COLO668 (cell line): ENCODE data around the gene PRR29.
"Not testable (repeated sequence)": the region's sequence is repeated elsewhere in the genome, so short reads cannot be mapped to it uniquely, and the experiment has no call there.

ENCODE experiments used
- DNase-seq: peaks from one replicate; lab custom pipeline; 2025; ENCODE audit not compliant: unreplicated experiment; lab: John Stamatoyannopoulos, UW

Gene PRR29

GRCh38 chr17:63973930-63974593 lies 24.1 kb upstream of the PRR29 start:
- DNase-seq: peak; percentile 34

- DNase-seq: no peak
Observed at GRCh38 chr17:63974594-63975192, 23.5 kb upstream of the PRR29 start.

DNA sequence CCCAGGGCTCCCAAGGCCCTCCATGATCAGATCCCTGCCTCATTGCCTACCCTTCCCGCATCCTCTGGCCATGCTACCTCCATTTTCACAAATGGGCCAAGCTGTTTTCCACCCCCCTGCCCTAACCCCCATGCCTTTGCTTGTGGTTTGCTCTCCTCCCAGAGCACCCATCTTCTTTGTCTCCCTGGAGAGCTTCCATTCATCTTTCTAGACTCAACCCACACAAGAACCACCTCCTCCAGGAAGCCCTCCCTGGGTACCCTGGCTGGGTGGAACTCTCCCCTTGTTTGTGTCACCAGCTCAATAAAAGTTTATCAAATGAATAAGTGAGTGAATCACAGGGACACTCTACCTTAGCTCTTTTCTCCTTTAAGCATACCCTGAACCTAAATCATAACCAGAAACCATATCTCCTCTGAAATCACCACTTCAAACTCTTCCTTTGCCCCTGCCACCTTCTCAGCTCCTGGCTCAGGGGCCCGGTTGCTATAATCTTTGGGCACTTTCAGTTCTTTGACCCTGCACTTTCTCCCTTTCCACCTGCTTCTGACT lies 22.5 kb upstream of the PRR29 start:
- no peak for DNase-seq

DNA sequence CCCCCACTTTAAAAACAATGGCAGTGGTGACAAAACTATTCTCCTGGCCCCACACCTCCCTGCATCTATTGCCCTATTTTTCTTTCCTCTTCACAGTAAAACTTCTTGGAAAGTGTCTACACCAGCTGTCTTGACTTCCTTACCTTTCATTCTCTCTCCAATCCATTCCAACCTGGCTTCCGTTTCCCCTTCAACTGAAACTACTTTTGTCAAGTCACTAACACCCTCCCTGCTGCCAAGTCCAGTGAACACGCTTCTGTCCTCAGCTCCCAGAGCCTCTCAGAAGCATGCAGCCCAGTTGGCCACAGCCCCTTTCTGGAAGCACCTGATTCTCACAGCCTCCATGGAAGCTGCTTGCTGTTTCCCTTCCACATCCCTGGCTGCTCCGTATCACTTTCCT lies 21.4 kb upstream of the PRR29 start:
- no peak for DNase-seq

DNA sequence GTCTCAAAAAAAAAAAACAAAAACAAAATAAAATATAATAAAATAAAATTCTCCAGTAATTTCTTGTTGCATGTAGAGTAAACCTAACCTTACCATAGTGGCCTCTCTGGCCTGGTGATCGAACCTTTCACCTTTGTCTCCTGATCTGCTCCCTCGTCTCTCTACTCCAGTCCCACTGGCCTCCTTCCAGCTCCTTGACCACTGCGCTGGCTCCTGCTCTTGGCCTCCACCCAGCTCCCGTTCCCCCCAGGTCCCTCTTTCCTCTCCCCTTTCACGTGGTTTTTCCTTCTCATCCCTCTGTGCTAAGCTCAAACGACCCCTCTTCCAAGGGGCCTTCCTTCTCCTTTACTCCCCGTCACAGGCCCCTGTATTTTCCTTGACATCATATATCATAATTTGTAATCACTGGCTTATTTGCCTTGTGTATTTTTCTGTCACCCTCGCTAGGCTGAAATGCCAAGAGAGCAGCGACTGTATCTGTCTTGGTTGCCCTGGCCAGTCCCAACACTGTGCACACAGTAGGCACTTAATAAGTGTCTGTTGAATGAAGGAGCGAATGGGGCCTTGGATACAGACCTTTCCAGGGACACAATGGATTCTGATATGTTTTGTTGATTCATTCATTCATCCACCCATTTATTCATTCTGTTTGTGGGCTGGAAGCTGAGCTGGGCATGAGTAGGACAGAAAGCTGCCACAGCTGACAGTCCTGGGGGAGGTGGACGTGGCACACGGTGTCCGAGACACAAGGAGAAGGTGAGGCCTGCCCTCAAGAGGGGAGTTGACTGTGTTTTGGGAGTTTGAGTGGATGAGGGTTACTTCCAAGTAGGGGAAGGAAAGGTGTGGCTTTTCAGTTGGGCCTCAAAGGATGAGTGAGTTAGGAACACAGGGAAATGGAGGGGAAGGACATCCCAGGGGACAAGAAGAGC lies 19.6 kb upstream of the PRR29 start:
- DNase-seq: no peak

GRCh38 chr17:63982641-63983040 lies 15.5 kb upstream of the PRR29 start:
- DNase-seq: not testable (repeated sequence)

DNA sequence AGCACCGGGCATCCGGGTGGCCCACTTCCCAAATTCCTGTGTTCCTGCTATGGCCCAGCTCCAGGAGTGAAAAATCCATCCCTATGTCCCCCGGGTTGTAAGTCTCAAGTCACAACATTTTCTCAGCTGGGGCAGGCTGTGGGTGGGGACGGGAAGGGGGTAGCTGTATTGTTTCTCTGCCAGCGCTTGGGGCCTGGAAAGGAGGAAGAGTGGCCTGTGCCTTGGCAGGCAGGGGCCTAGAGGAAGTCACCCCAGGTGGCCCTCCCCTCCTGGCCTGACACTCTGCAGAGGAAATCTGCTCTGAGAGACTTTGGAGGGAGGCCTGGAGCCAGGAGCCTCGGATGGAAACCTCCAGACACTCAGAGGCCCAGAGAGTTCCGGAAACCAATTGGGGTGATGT lies 14.8 kb upstream of the PRR29 start:
- no peak for DNase-seq

DNA sequence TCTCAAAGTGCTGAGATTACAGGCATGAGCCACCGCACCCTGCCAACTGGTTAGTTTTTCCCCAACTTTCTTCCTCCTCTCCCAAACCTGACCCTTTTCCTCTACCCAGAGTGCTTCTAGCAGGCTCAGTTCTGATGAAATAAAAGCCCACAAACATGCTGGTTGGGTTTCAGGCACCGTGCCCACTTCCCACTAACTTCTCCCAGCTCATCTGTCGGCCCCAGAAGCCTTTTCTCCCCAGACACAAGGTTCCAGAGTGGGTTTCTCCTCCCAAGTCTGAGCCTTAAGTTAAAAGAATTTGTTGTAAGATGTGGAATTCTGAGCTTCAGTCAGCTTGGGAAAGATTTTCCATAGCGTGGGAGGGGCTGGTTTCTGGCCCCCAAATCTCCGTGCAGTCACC lies 13.9 kb upstream of the PRR29 start:
- no peak for DNase-seq

GRCh38 chr17:63984651-63985386 lies 13.3 kb upstream of the PRR29 start:
- peak; percentile 5 for DNase-seq

DNA sequence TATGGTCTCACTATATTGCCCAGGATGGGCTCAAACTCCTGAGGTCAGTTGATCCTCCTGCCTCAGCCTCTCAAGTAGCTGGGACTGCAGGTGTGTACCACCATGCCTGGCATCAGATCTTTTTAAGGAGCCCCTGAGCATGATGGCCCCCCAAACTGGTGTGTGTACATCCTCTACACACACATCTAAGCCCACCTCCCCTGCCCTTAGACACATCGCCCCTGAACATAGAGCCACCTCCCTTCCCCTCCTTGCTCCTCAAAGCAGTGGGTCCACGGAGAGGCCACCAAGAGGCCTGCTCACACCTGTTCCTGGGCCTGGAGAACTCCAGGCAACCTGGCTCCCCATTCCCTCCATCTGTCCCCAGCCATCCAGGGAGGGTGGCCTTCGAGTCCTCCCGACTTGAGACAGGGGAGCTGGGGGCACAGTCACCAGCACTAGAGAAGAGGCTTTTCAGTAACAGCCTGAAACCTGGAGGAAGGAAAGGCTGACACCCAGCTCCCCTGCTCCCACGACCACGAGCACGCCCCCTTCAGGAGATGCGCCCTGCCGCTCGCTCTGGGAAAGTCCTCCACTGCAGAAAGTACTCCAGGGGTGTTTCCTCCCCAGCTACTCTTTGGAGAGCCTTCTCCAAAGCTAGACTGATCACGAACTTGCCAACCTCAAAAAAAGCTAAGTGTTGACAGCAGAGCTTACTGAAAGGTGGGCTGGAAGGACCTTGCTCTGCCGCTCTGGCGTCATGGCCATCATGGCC lies 12.6 kb upstream of the PRR29 start:
- DNase-seq: no peak

DNA sequence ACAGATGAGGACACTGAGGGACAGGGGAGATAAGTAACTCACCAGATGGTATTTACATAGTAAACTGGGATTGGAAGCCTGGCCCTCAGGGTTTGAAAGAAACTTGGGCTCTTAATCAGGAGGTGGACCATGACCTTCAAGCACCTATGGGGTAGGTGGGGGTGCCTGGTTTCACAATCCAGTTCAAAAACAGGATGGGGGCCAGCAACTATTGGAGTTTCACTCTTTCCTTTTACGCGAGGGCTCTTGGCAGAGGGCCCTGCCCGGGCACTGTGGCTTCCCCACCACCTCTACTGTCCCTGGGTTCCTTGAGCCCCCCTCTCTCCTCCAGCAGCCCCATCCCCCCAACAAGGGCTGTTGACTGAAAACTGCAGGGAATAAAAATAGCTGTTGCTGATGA lies 11.3 kb upstream of the PRR29 start:
- DNase-seq: no peak

- no peak for DNase-seq
Observed at GRCh38 chr17:63987221-63988126, 10.7 kb upstream of the PRR29 start.

- no peak for DNase-seq
Observed at GRCh38 chr17:63988127-63988478, 10.0 kb upstream of the PRR29 start.

DNA sequence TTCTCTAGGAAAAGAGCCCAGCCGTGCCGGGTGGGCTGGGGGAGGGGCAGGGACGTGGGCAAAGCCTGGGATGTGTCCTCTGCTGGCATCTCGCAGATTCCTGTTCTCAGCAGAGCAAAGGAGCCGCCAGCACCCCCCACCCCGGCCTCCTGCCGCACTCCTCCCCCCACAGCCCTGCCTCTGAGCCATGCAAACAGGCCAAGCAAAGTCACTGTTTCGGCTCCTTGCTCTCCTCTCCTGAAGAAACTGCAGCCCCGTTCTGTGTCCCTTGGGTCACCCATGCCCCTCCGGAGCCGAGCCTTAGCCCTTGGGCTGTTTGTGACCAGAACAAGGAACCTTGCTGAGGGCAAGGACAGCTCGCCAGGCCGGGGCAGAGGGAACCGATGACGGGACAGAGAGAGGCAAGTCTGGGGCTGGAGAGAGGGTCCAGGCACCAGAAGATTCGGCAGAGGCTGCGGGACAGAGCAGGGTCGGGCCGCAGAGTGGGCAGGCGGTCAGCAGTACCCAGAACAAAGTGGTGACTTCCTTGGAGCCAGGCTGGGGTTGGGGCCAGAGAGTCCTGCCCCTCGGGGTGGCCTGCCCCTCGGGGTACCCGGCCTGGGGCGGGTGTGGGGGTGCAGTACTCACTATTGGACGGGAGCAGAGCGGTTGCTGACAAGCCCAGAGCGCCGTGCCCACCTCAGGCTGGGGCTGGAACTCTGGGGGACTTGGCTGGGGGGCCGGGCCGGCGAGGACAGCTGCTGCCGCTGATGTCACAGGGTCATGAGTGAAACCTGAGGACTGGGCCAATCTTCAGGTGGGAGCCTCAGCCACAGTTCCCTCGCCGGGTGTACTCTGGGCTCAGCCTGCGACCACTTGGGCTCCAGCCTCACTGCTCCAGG lies 9.2 kb upstream of the PRR29 start:
- DNase-seq: no peak

- DNase-seq: no peak
Observed at GRCh38 chr17:63989622-63990345, 8.4 kb upstream of the PRR29 start.

- DNase-seq: no peak
Observed at GRCh38 chr17:63991611-63992010, 6.5 kb upstream of the PRR29 start.

DNA sequence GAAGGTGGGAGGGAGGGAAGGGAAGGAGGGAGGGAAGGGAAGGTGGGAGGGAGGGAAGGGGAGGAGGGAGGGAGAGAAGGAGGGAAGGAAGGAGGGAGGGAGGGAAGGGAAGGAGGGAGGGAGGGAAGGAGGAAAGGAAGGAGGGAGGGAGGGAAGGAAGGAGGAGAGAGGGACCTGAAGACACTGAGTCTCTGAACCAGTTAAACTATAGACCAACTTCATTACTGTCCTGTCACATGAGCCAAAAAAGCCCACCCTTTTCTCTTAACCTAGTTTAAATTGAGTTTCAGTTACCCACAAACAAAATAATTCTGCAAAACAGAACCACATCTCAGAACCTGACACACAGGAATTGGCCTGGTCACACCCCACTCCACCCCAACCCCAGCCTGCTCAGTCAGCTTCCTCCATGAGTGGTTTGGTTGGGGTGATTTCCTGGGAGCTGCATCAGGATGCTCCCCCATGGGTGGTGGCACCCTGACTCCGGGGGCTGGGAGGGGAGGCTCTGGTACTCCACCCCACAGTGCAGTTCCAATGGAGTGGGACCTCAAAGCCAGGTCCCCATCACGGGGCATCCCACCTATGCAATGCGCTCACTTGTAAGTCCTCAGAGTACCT lies 4.7 kb upstream of the PRR29 start:
- DNase-seq: no peak
